ENCODE data around the gene SLFN12L.

DNA sequence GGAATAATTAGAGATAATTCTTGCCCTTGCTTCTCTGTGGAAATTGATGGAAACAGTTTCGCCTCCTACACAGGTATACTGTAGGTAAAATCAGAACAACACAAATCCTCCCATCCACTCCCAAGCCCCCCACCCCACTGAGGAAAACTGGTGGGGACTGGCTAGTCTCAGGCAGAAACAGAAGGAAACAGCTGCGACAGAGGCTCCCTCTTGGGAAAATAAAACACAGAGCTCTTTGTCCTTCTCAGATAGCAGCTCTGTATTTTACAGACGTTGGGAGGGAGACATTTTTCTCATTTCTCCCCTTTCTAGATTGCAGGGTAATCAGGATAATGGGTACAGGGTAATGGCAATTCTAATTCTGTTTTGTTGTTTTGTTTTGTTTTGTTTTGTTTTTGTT, 90.0 kb downstream of the SLFN12L start:
- TF ChIP-seq, protein P1, sequence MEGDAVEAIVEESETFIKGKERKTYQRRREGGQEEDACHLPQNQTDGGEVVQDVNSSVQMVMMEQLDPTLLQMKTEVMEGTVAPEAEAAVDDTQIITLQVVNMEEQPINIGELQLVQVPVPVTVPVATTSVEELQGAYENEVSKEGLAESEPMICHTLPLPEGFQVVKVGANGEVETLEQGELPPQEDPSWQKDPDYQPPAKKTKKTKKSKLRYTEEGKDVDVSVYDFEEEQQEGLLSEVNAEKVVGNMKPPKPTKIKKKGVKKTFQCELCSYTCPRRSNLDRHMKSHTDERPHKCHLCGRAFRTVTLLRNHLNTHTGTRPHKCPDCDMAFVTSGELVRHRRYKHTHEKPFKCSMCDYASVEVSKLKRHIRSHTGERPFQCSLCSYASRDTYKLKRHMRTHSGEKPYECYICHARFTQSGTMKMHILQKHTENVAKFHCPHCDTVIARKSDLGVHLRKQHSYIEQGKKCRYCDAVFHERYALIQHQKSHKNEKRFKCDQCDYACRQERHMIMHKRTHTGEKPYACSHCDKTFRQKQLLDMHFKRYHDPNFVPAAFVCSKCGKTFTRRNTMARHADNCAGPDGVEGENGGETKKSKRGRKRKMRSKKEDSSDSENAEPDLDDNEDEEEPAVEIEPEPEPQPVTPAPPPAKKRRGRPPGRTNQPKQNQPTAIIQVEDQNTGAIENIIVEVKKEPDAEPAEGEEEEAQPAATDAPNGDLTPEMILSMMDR (conservative IDR thresholded peaks at IDR 0.05): no peak
- no peak for TF ChIP-seq EZH2 (IDR thresholded peaks at IDR 0.05; ENCODE audit: low read depth)
